SK-N-SH (cell line): ENCODE results near the gene FRY. TPM values are rescaled to one million over a fixed set of nuclear protein-coding genes. Genes with fewer than 3 reads are reported as not detected.

ENCODE experiments used
- CTCF ChIA-PET: fragments of 300-600, 350-600 bp; formaldehyde crosslinking; extraction: SDS; loops from one replicate; lab custom pipeline; 2021; lab: Yijun Ruan, JAX
- POLR2A ChIA-PET: fragments of 350-600 bp; sonication (Branson Sonifier 250); formaldehyde crosslinking; extraction: SDS; loops from one replicate; lab custom pipeline; 2020; ENCODE audit warnings: antibody characterized with exemption, inconsistent platforms; lab: Yijun Ruan, JAX
- DNase-seq: peaks from one replicate; pipeline ENCODE4 v3.0.0; 2012
- H2AFZ ChIP-seq: fragments of 200-600 bp; sonication (generic); 2 replicates; pipeline ENCODE4 v1.8.1; 2016; ENCODE audit warnings: antibody characterized with exemption, mild to moderate bottlenecking, low read depth
- H3F3A ChIP-seq: fragments of 200-600 bp; sonication (generic); replicated peaks from 2 replicates; pipeline ENCODE3; 2016; ENCODE audit warnings: antibody characterized with exemption, mild to moderate bottlenecking; ENCODE audit not compliant: insufficient read depth
- H3K27ac ChIP-seq, 2 experiments: fragments of 200-500 bp in 1 of 2; fragments of 200-600 bp in 1 of 2; sonication (Bioruptor generic) in 1 of 2; sonication (generic), shearing (Covaris generic) in 1 of 2; 2 replicates each; pipeline versions ENCODE4 v1.5.1 to v1.6.1; 2014 to 2016; ENCODE audit warnings: low read depth in 2 of 2, inconsistent platforms in 1 of 2, low read length in 1 of 2, mild to moderate bottlenecking in 1 of 2, mixed read lengths in 1 of 2
- H3K27me3 ChIP-seq: fragments of 200-600 bp; sonication (generic), shearing (Covaris generic); 2 replicates; pipeline ENCODE4 v1.6.1; 2016; ENCODE audit warnings: mixed run types; ENCODE audit not compliant: insufficient read depth
- H3K36me3 ChIP-seq, 2 experiments: fragments of 200-500 bp in 1 of 2; fragments of 200-600 bp in 1 of 2; sonication (Bioruptor generic) in 1 of 2; sonication (generic) in 1 of 2; replicated peaks in 1 of 2; 2 replicates each; pipeline versions ENCODE3 to v1.5.1; 2014 to 2016; ENCODE audit warnings: low read length in 1 of 2, mild to moderate bottlenecking in 1 of 2; ENCODE audit not compliant: insufficient read depth in 2 of 2, control insufficient read depth in 1 of 2
- H3K4me1 ChIP-seq, 2 experiments: fragments of 200-500 bp in 1 of 2; fragments of 200-600 bp in 1 of 2; sonication (Bioruptor generic) in 1 of 2; sonication (generic), shearing (Covaris generic) in 1 of 2; 2 replicates each; pipeline versions ENCODE4 v1.5.1 to v1.6.1; 2014 to 2016; ENCODE audit warnings: low read depth in 1 of 2, low read length in 1 of 2, mixed run types in 1 of 2; ENCODE audit not compliant: insufficient read depth in 2 of 2, control insufficient read depth in 1 of 2
- H3K4me2 ChIP-seq: fragments of 200-600 bp; sonication (generic), shearing (Covaris generic); 2 replicates; pipeline ENCODE4 v1.6.1; 2017; ENCODE audit warnings: mixed run types
- H3K4me3 ChIP-seq, 2 experiments: fragments of 200-500 bp in 1 of 2; fragments of 200-600 bp in 1 of 2; sonication (Bioruptor generic) in 1 of 2; sonication (generic), shearing (Covaris generic) in 1 of 2; 2 replicates each; pipeline versions ENCODE4 v1.5.1 to v1.8.1; 2014 to 2016; ENCODE audit warnings: low read depth in 2 of 2, inconsistent platforms in 1 of 2, low read length in 1 of 2, mild to moderate bottlenecking in 1 of 2, mixed read lengths in 1 of 2, moderate library complexity in 1 of 2
- H3K79me2 ChIP-seq: fragments of 200-600 bp; sonication (generic); 2 replicates; pipeline ENCODE4 v1.8.1; 2017; ENCODE audit warnings: mild to moderate bottlenecking; ENCODE audit not compliant: insufficient read depth
- H3K9ac ChIP-seq: fragments of 200-600 bp; sonication (generic); 2 replicates; pipeline ENCODE4 v1.6.1; 2017; ENCODE audit warnings: mixed run types
- H3K9me2 ChIP-seq: fragments of 200-600 bp; sonication (generic); 2 replicates; pipeline ENCODE4 v1.6.1; 2017; ENCODE audit warnings: mixed run types
- H3K9me3 ChIP-seq: fragments of 200-600 bp; sonication (generic); 2 replicates; pipeline ENCODE4 v1.6.1; 2017; ENCODE audit warnings: mixed run types, mild to moderate bottlenecking, moderate library complexity
- H4K20me1 ChIP-seq: fragments of 200-600 bp; sonication (generic); 2 replicates; pipeline ENCODE4 v1.6.1; 2017; ENCODE audit warnings: mild to moderate bottlenecking, mixed run types; ENCODE audit not compliant: insufficient read depth
- CTCF ChIP-seq: fragments of 200-600 bp; sonication (generic); IDR thresholded peaks from 2 replicates; pipeline ENCODE4 v1.6.1; 2017; ENCODE audit warnings: antibody characterized with exemption, mild to moderate bottlenecking, moderate library complexity
- ELF1 ChIP-seq: IDR thresholded peaks from 2 replicates; pipeline ENCODE4 v1.4.0; 2012
- EP300 ChIP-seq, 2 experiments: IDR thresholded peaks; 2 replicates each; pipeline versions ENCODE4 v1.4.0 to v1.6.1; 2012; ENCODE audit warnings: borderline replicate concordance in 1 of 2, low read depth in 1 of 2, low read length in 1 of 2
- EZH2phosphoT487 ChIP-seq: fragments of 200-600 bp; sonication (generic); IDR thresholded peaks from 2 replicates; pipeline ENCODE4 v1.6.1; 2017; ENCODE audit warnings: low read depth, mixed run types, mild to moderate bottlenecking, antibody characterized with exemption, moderate library complexity, borderline replicate concordance
- FOXJ3 ChIP-seq: sonication (generic); formaldehyde crosslinking; IDR thresholded peaks from 2 replicates; pipeline ENCODE4 v1.5.1; 2020; ENCODE audit warnings: mild to moderate bottlenecking, missing genetic modification reagents
- GABPA ChIP-seq: IDR thresholded peaks from 2 replicates; pipeline ENCODE4 v1.4.0; 2012; ENCODE audit warnings: low read depth, mild to moderate bottlenecking
- MAX ChIP-seq: IDR thresholded peaks from 2 replicates; pipeline ENCODE4 v1.4.0; 2012; ENCODE audit warnings: low read depth
- MXI1 ChIP-seq: IDR thresholded peaks from 2 replicates; pipeline ENCODE4 v1.6.1; 2012; ENCODE audit warnings: mild to moderate bottlenecking, low read depth, low read length, improper control_type of control experiment
- NFIC ChIP-seq: IDR thresholded peaks from 2 replicates; pipeline ENCODE4 v1.4.0; 2012; ENCODE audit warnings: borderline replicate concordance
- NRF1 ChIP-seq: IDR thresholded peaks from 2 replicates; pipeline ENCODE4 v1.6.1; 2012; ENCODE audit warnings: low read depth, mild to moderate bottlenecking, low read length
- PBX3 ChIP-seq: IDR thresholded peaks from 2 replicates; pipeline ENCODE4; 2012
- RAD21 ChIP-seq: IDR thresholded peaks from 2 replicates; pipeline ENCODE4 v1.6.1; 2012; ENCODE audit warnings: mild to moderate bottlenecking, low read length
- RCOR1 ChIP-seq: fragments of 150-350 bp; IDR thresholded peaks from 2 replicates; pipeline ENCODE4 v1.6.1; 2017; ENCODE audit warnings: antibody characterized with exemption, low read length
- USF2 ChIP-seq: fragments of 150-350 bp; IDR thresholded peaks from 2 replicates; pipeline ENCODE4 v1.6.1; 2017; ENCODE audit warnings: antibody characterized with exemption, low read length, low read depth, borderline replicate concordance
- ZBTB33 ChIP-seq: IDR thresholded peaks from 2 replicates; pipeline ENCODE4 v1.4.0; 2012; ENCODE audit warnings: low read depth, borderline replicate concordance
- WGBS: methylation state at CpG from one replicate; pipeline ENCODE4 v1.1.6; 2017; ENCODE audit warnings: low lambda C conversion rate; 5-methylcytosine and 5-hydroxymethylcytosine counted together
- polyA plus RNA-seq, 3 experiments: library from polyadenylated mRNA; depleted of rRNA; stranded (reverse); fragments of >200 nt; gene quantifications; 2 replicates each; pipeline ENCODE4 v1.2.3, GENCODE V29; 2012

The FRY gene
- polyA plus RNA-seq, 1 of the 3 experiments (the other 2 are of a cell fraction) = 1.4 TPM

GRCh38 chr13:32042551-32042950 lies 11.0 kb downstream of the FRY start (continued):
- TF ChIP-seq NRF1 = no peak

GRCh38 chr13:32044446-32044845 lies 12.9 kb downstream of the FRY start:
- Histone ChIP-seq H3K36me3 (no peaks in the 10 kb centered on the region), H3K27ac (no peak overlapping the region), H3K27me3 (no peaks in the 10 kb centered on the region), H4K20me1 (no peaks in the 10 kb centered on the region), H3K79me2 (no peaks in the 10 kb centered on the region), H3K9me2 (no peaks in the 10 kb centered on the region), H3K4me3 (no peak overlapping the region), H3K9ac (no peak overlapping the region), H3K9me3 (no peaks in the 10 kb centered on the region), H3K4me2 (no peak overlapping the region), H2AFZ (no peak overlapping the region), H3F3A (no peaks in the 10 kb centered on the region), H3K4me1 (peaks cover 13 to 17% of the 10 kb centered on the region in 2 experiments; a peak in 2 of 4 replicates)
- TF ChIP-seq EP300 (IDR thresholded peaks at IDR 0.05; ENCODE audit: borderline replicate concordance in 1 of 2, low read depth in 1 of 2, low read length in 1 of 2) = no peak
- no peak for TF ChIP-seq GABPA
- no peak for TF ChIP-seq RAD21
- no peak for TF ChIP-seq FOXJ3 (CRISPR knock-in tag)
- no peak for TF ChIP-seq PBX3
- no peak for TF ChIP-seq MXI1
- TF ChIP-seq MAX = no peak
- TF ChIP-seq ZBTB33 = no peak
- TF ChIP-seq CTCF = no peak
- no peak for TF ChIP-seq EZH2phosphoT487
- no peak for TF ChIP-seq RCOR1
- no peak for TF ChIP-seq USF2
- TF ChIP-seq ELF1 = no peak
- TF ChIP-seq NFIC = no peak
- 91% methylated on average over 1 of the region's 1 CpG for WGBS
- no peak for DNase-seq
- CTCF ChIA-PET = no interaction called here
- POLR2A ChIA-PET = no interaction called here
